GM18507 (cell line): ENCODE measurements around the gene DNER.

ENCODE experiments used
- DNase-seq: peaks from one replicate; pipeline ENCODE4 v3.0.0; 2011; ENCODE audit warnings: low read depth; ENCODE audit not compliant: insufficient read length; ENCODE audit errors: extremely low spot score
- FAIRE-seq: peaks from 2 replicates; lab custom pipeline; 2011; peaks lifted over from hg19 to GRCh38; lab: Jason Lieb, UNC

DNER gene

GRCh38 chr2:229463841-229464346 is 250.5 kb downstream of the DNER start:
- FAIRE-seq (no peak), DNase-seq (no peak)

GRCh38 chr2:229462112-229462511 is 252.2 kb downstream of the DNER start:
- no peak for DNase-seq
- FAIRE-seq: no peak

- DNase-seq (no peak), FAIRE-seq (no peak)
Observed at GRCh38 chr2:229456091-229456490, 258.3 kb downstream of the DNER start.

GRCh38 chr2:229454934-229455631 is 259.3 kb downstream of the DNER start:
- DNase-seq: no peak
- no peak for FAIRE-seq

- DNase-seq: no peak
- no peak for FAIRE-seq
Observed at GRCh38 chr2:229453230-229453629, 261.1 kb downstream of the DNER start.

GRCh38 chr2:229451852-229452251 is 262.5 kb downstream of the DNER start:
- no peak for FAIRE-seq
- DNase-seq: no peak

- DNase-seq: no peak
- FAIRE-seq: no peak
Observed at GRCh38 chr2:229447227-229447626, 267.1 kb downstream of the DNER start.

GRCh38 chr2:229446350-229446749 is 268.0 kb downstream of the DNER start:
- FAIRE-seq (no peak), DNase-seq (no peak)

- DNase-seq: no peak
- FAIRE-seq: no peak
Observed at GRCh38 chr2:229445501-229446211, 268.7 kb downstream of the DNER start.

- FAIRE-seq: no peak
- DNase-seq: no peak
Observed at GRCh38 chr2:229445019-229445418, 269.3 kb downstream of the DNER start.

- DNase-seq (no peak), FAIRE-seq (no peak)
Observed at GRCh38 chr2:229443546-229444268, 270.6 kb downstream of the DNER start.

- FAIRE-seq (no peak), DNase-seq (no peak)
Observed at GRCh38 chr2:229443141-229443540, 271.2 kb downstream of the DNER start.

- no peak for FAIRE-seq
- DNase-seq: no peak
Observed at GRCh38 chr2:229438430-229439159, 275.8 kb downstream of the DNER start.

- FAIRE-seq (no peak), DNase-seq (no peak)
Observed at GRCh38 chr2:229437467-229437866, 276.9 kb downstream of the DNER start.

GRCh38 chr2:229434187-229434586 is 280.2 kb downstream of the DNER start:
- no peak for FAIRE-seq

GRCh38 chr2:229433351-229433750 is 281.0 kb downstream of the DNER start:
- DNase-seq (no peak), FAIRE-seq (no peak)

More at GRCh38 chr2:229434187-229434586, 280.2 kb downstream of the DNER start:
- no peak for DNase-seq

GRCh38 chr2:229431327-229431954 is 282.9 kb downstream of the DNER start:
- FAIRE-seq (no peak), DNase-seq (no peak)

- DNase-seq (no peak), FAIRE-seq (no peak)
Observed at GRCh38 chr2:229429589-229429988, 284.8 kb downstream of the DNER start.

GRCh38 chr2:229426464-229426863 is 287.9 kb downstream of the DNER start:
- no peak for FAIRE-seq
- DNase-seq: no peak
